ENCODE results near the gene ZNF362. TPM values are rescaled to one million over a fixed set of nuclear protein-coding genes. Genes with fewer than 3 reads are reported as not detected.

Gene ZNF362
- polyA plus RNA-seq, 4 donors: 53.4 to 68.1 (median 61.4) TPM

- DNase-seq (ENCODE audit: low read depth in 4 of 4, low spot score in 3 of 4): no peak
These were observed 11.3 kb downstream of the ZNF362 start for GRCh38 chr1:33267468-33268205.

- DNase-seq (ENCODE audit: low read depth in 4 of 4, low spot score in 3 of 4): no peak
These were observed 12.2 kb downstream of the ZNF362 start for GRCh38 chr1:33268457-33268856.

GRCh38 chr1:33268927-33269610 lies 12.8 kb downstream of the ZNF362 start:
- no peak for DNase-seq (ENCODE audit: low read depth in 4 of 4, low spot score in 3 of 4)

GRCh38 chr1:33269621-33270020 lies 13.3 kb downstream of the ZNF362 start:
- DNase-seq (ENCODE audit: low read depth in 4 of 4, low spot score in 3 of 4): no peak

GRCh38 chr1:33270379-33270778 lies 14.1 kb downstream of the ZNF362 start:
- DNase-seq (ENCODE audit: low read depth in 4 of 4, low spot score in 3 of 4): no peak

GRCh38 chr1:33270808-33271465 lies 14.6 kb downstream of the ZNF362 start:
- DNase-seq (ENCODE audit: low read depth in 4 of 4, low spot score in 3 of 4): no peak

GRCh38 chr1:33271666-33272505 lies 15.6 kb downstream of the ZNF362 start:
- DNase-seq (ENCODE audit: low read depth in 4 of 4, low spot score in 3 of 4): no peak

- no peak for DNase-seq (ENCODE audit: low read depth in 4 of 4, low spot score in 3 of 4)
These were observed 16.2 kb downstream of the ZNF362 start for GRCh38 chr1:33272509-33272908.

GRCh38 chr1:33272930-33273329 lies 16.6 kb downstream of the ZNF362 start:
- DNase-seq (ENCODE audit: low read depth in 4 of 4, low spot score in 3 of 4): no peak

- no peak for DNase-seq (ENCODE audit: low read depth in 4 of 4, low spot score in 3 of 4)
These were observed 17.1 kb downstream of the ZNF362 start for GRCh38 chr1:33273406-33273805.

- no peak for DNase-seq (ENCODE audit: low read depth in 4 of 4, low spot score in 3 of 4)
These were observed 17.7 kb downstream of the ZNF362 start for GRCh38 chr1:33273961-33274371.

- no peak for DNase-seq (ENCODE audit: low read depth in 4 of 4, low spot score in 3 of 4)
These were observed 18.2 kb downstream of the ZNF362 start for GRCh38 chr1:33274446-33274845.

GRCh38 chr1:33275195-33275594 lies 18.9 kb downstream of the ZNF362 start:
- DNase-seq (ENCODE audit: low read depth in 4 of 4, low spot score in 3 of 4): no peak

- no peak for DNase-seq (ENCODE audit: low read depth in 4 of 4, low spot score in 3 of 4)
These were observed 19.6 kb downstream of the ZNF362 start for GRCh38 chr1:33275706-33276572.

- no peak for DNase-seq (ENCODE audit: low read depth in 4 of 4, low spot score in 3 of 4)
These were observed 20.4 kb downstream of the ZNF362 start for GRCh38 chr1:33276573-33277298.

GRCh38 chr1:33277488-33278084 lies 21.3 kb downstream of the ZNF362 start:
- DNase-seq (ENCODE audit: low read depth in 4 of 4, low spot score in 3 of 4): no peak

GRCh38 chr1:33280091-33280661 lies 23.9 kb downstream of the ZNF362 start:
- DNase-seq (ENCODE audit: low read depth in 4 of 4, low spot score in 3 of 4): no peak

- no peak for DNase-seq (ENCODE audit: low read depth in 4 of 4, low spot score in 3 of 4)
These were observed 25.4 kb downstream of the ZNF362 start for GRCh38 chr1:33281554-33282303.
